HepG2 (cell line): ENCODE data around the gene HIPK4. TPM values are rescaled to one million over a fixed set of nuclear protein-coding genes. Genes with fewer than 3 reads are reported as not detected.

Experiments
- CBX1 ChIP-seq: IDR thresholded peaks from one replicate; pipeline ENCODE4 v1.6.1; 2016; ENCODE audit warnings: antibody characterized with exemption, low read depth
- CEBPB ChIP-seq: IDR thresholded peaks from 2 replicates; pipeline ENCODE4 v1.6.1; 2011; ENCODE audit warnings: low read depth, low read length, improper control_type of control experiment, borderline replicate concordance
- FOXA1 ChIP-seq, 2 experiments: fragments of 450-650 bp in 1 of 2; sonication (generic) in 1 of 2; formaldehyde crosslinking in 1 of 2; IDR thresholded peaks; 2 replicates each; pipeline versions ENCODE4 v1.4.0 to v1.6.1; 2016 to 2020; ENCODE audit warnings: missing genetic modification reagents in 1 of 2
- KAT8 ChIP-seq: IDR thresholded peaks from 2 replicates; pipeline ENCODE4 v1.6.1; 2016; ENCODE audit warnings: missing genetic modification reagents, missing compliant biosample characterization
- KDM1A ChIP-seq: IDR thresholded peaks from 2 replicates; pipeline ENCODE4 v1.6.1; 2016; ENCODE audit warnings: missing compliant biosample characterization
- KDM2A ChIP-seq: sonication (generic); formaldehyde crosslinking; IDR thresholded peaks from 2 replicates; pipeline ENCODE4 v1.4.0; 2020; ENCODE audit warnings: low read depth, missing genetic modification reagents, borderline replicate concordance
- PLRG1 ChIP-seq: fragments of 450-650 bp; conservative IDR thresholded peaks from 2 replicates; pipeline ENCODE4 v1.6.1; 2016
- POLR2A ChIP-seq, 2 experiments: IDR thresholded peaks; 2 replicates each; pipeline ENCODE4 v1.6.1; 2011; ENCODE audit warnings: low read depth in 2 of 2, low read length in 2 of 2, mild to moderate bottlenecking in 1 of 2, moderate library complexity in 1 of 2; ENCODE audit not compliant: insufficient read depth in 1 of 2
- TFE3 ChIP-seq: IDR thresholded peaks from 2 replicates; pipeline ENCODE4 v1.6.1; 2016
- ZMYM2 ChIP-seq: sonication (generic); formaldehyde crosslinking; IDR thresholded peaks from 2 replicates; pipeline ENCODE4 v1.8.0; 2022; ENCODE audit warnings: mild to moderate bottlenecking, missing genetic modification reagents
- ZNF331 ChIP-seq: sonication (generic); formaldehyde crosslinking; IDR thresholded peaks from 2 replicates; pipeline ENCODE4 v1.4.0; 2020; ENCODE audit warnings: missing genetic modification reagents
- ZNF574 ChIP-seq: sonication (generic); formaldehyde crosslinking; IDR thresholded peaks from 2 replicates; pipeline ENCODE4 v1.4.0; 2020; ENCODE audit warnings: missing genetic modification reagents
- ZNF674 ChIP-seq: sonication (generic); formaldehyde crosslinking; IDR thresholded peaks from 2 replicates; pipeline ENCODE4 v1.5.0; 2020; ENCODE audit warnings: low read depth, mild to moderate bottlenecking, missing genetic modification reagents
- ZNF687 ChIP-seq: sonication (generic); formaldehyde crosslinking; IDR thresholded peaks from 2 replicates; pipeline ENCODE4 v1.5.1; 2020; ENCODE audit warnings: mild to moderate bottlenecking, missing genetic modification reagents, moderate library complexity
- ZNF691 ChIP-seq: sonication (generic); formaldehyde crosslinking; IDR thresholded peaks from 2 replicates; pipeline ENCODE4 v1.4.0; 2020; ENCODE audit warnings: missing genetic modification reagents, low read depth, mild to moderate bottlenecking, borderline replicate concordance
- ZNF792 ChIP-seq: IDR thresholded peaks from 2 replicates; pipeline ENCODE4 v1.6.1; 2016
- ZSCAN25 ChIP-seq: sonication (generic); formaldehyde crosslinking; IDR thresholded peaks from 2 replicates; pipeline ENCODE4 v1.8.0; 2022; ENCODE audit warnings: mild to moderate bottlenecking, missing genetic modification reagents
- polyA plus RNA-seq, 8 experiments: library from polyadenylated mRNA; depleted of rRNA in 3 of 8; stranded (reverse) in 7 of 8; unstranded in 1 of 8; fragments of >200 nt; fragmentation: Illumina TruSeq in 4 of 8; extraction: Trizol in 4 of 8; gene quantifications; 2 replicates each; pipeline versions ENCODE4 v1.2.1 to v1.2.3, GENCODE V29; 2011 to 2016; ENCODE audit warnings: low read depth in 4 of 8, missing spikeins in 1 of 8, mixed read lengths in 1 of 8; ENCODE audit not compliant: insufficient read depth in 1 of 8
- total RNA-seq, 5 experiments: library from RNA; depleted of rRNA; stranded (reverse); fragments of >200 nt; fragmentation: Illumina TruSeq; extraction: Trizol; gene quantifications; 2 replicates each; pipeline ENCODE4 v1.2.3, GENCODE V29; 2016; ENCODE audit warnings: low read depth in 1 of 5

The HIPK4 gene
- total and polyA plus RNA-seq, 2 of the 13 experiments (the other 11 are each of a cell fraction or from before 2014, with no cell fraction given) = 0.03 TPM; not detected in 1

- TF ChIP-seq ZNF691 (CRISPR knock-in tag) = 0 out of 2 replicates have a peak, but pooled peaks have one; percentile 22
- TF ChIP-seq ZNF792 (CRISPR knock-in tag) = 0 out of 2 replicates have a peak, but pooled peaks have one; percentile 28
- 0 out of 2 replicates have a peak, but pooled peaks have one; percentile 27 for TF ChIP-seq ZNF574 (CRISPR knock-in tag)
- TF ChIP-seq KDM2A = peak; percentile 19; the same call in 1 of the 2 replicates
- 0 out of 2 replicates have a peak, but pooled peaks have one; percentile 30 for TF ChIP-seq KDM1A (CRISPR knock-in tag)
- TF ChIP-seq ZNF674 (CRISPR knock-in tag) = no peak
- peak; percentile 31 to 68; a peak in 2 of 4 replicates for TF ChIP-seq POLR2A (IDR thresholded peaks at IDR 0.05; ENCODE audit: insufficient read depth in 1 of 2, low read depth in 2 of 2, low read length in 2 of 2)
- no peak for TF ChIP-seq PLRG1
- peak; percentile 39; the same call in 1 of the 2 replicates for TF ChIP-seq TFE3 (CRISPR knock-in tag)
- TF ChIP-seq ZSCAN25 (CRISPR knock-in tag) = no peak
- no peak for TF ChIP-seq CEBPB
- TF ChIP-seq ZMYM2 = peak; percentile 77
- TF ChIP-seq FOXA1 (IDR thresholded peaks at IDR 0.05) = no peak
- peak; percentile 67 for TF ChIP-seq FOXA1 (CRISPR knock-in tag; IDR thresholded peaks at IDR 0.05)
- no peak for TF ChIP-seq CBX1
- TF ChIP-seq KAT8 (CRISPR knock-in tag) = peak; percentile 54
- 0 out of 2 replicates have a peak, but pooled peaks have one; percentile 21 for TF ChIP-seq ZNF331 (CRISPR knock-in tag)
- TF ChIP-seq ZNF687 (CRISPR knock-in tag) = peak; percentile 58
These were observed 27.1 kb upstream of the HIPK4 start (continued) for GRCh38 chr19:40416918-40417642.
